Stimulated activated CD4-positive, alpha-beta T cell treated with anti-CD3 and anti-CD28 coated beads, Interleukin-15, amount 100 ng/mL, for 24 hours (primary cell): ENCODE results near the gene TLDC2.
A peak's percentile ranks its signal among the peaks of the same experiment; 100 is the strongest.

Experiments used
- DNase-seq: peaks from one replicate; pipeline ENCODE4 v3.0.0-alpha.2; 2020

The TLDC2 gene

GRCh38 chr20:36850759-36851158 lies 25.2 kb upstream of the TLDC2 start:
- no peak for DNase-seq

- no peak for DNase-seq
Measured at GRCh38 chr20:36851490-36851889, 24.4 kb upstream of the TLDC2 start.

GRCh38 chr20:36852187-36852586 lies 23.8 kb upstream of the TLDC2 start:
- DNase-seq, result no peak

GRCh38 chr20:36854348-36855240 lies 21.3 kb upstream of the TLDC2 start:
- DNase-seq, result no peak

- no peak for DNase-seq
Measured at GRCh38 chr20:36855241-36855657, 20.7 kb upstream of the TLDC2 start.

- no peak for DNase-seq
Measured at GRCh38 chr20:36856195-36856594, 19.7 kb upstream of the TLDC2 start.

- peak; percentile 36 for DNase-seq
Measured at GRCh38 chr20:36856691-36857635, 19.0 kb upstream of the TLDC2 start.

- no peak for DNase-seq
Measured at GRCh38 chr20:36859282-36859555, 16.7 kb upstream of the TLDC2 start.

- no peak for DNase-seq
Measured at GRCh38 chr20:36859700-36860330, 16.1 kb upstream of the TLDC2 start.

GRCh38 chr20:36860339-36860738 lies 15.6 kb upstream of the TLDC2 start:
- no peak for DNase-seq

- DNase-seq, result no peak
Measured at GRCh38 chr20:36860811-36861624, 14.9 kb upstream of the TLDC2 start.

GRCh38 chr20:36861625-36861874 lies 14.4 kb upstream of the TLDC2 start:
- no peak for DNase-seq

- no peak for DNase-seq
Measured at GRCh38 chr20:36861875-36862801, 13.8 kb upstream of the TLDC2 start.

- DNase-seq, result no peak
Measured at GRCh38 chr20:36862857-36863668, 12.9 kb upstream of the TLDC2 start.

- DNase-seq, result no peak
Measured at GRCh38 chr20:36865076-36865860, 10.7 kb upstream of the TLDC2 start.

- no peak for DNase-seq
Measured at GRCh38 chr20:36865861-36866149, 10.1 kb upstream of the TLDC2 start.

GRCh38 chr20:36866164-36866563 lies 9.8 kb upstream of the TLDC2 start:
- no peak for DNase-seq

GRCh38 chr20:36866681-36867495 lies 9.1 kb upstream of the TLDC2 start:
- DNase-seq, result no peak
